HG03439 (cell line): ENCODE data around the gene ALPK3.

Experiments used
- ATAC-seq: cut with Tn5 transposase; IDR thresholded peaks from one replicate; pipeline ENCODE4 v1.9.1; 2021; ENCODE audit warnings: mild to moderate bottlenecking, moderate library complexity; ENCODE audit not compliant: unreplicated experiment

Gene ALPK3, protein sequence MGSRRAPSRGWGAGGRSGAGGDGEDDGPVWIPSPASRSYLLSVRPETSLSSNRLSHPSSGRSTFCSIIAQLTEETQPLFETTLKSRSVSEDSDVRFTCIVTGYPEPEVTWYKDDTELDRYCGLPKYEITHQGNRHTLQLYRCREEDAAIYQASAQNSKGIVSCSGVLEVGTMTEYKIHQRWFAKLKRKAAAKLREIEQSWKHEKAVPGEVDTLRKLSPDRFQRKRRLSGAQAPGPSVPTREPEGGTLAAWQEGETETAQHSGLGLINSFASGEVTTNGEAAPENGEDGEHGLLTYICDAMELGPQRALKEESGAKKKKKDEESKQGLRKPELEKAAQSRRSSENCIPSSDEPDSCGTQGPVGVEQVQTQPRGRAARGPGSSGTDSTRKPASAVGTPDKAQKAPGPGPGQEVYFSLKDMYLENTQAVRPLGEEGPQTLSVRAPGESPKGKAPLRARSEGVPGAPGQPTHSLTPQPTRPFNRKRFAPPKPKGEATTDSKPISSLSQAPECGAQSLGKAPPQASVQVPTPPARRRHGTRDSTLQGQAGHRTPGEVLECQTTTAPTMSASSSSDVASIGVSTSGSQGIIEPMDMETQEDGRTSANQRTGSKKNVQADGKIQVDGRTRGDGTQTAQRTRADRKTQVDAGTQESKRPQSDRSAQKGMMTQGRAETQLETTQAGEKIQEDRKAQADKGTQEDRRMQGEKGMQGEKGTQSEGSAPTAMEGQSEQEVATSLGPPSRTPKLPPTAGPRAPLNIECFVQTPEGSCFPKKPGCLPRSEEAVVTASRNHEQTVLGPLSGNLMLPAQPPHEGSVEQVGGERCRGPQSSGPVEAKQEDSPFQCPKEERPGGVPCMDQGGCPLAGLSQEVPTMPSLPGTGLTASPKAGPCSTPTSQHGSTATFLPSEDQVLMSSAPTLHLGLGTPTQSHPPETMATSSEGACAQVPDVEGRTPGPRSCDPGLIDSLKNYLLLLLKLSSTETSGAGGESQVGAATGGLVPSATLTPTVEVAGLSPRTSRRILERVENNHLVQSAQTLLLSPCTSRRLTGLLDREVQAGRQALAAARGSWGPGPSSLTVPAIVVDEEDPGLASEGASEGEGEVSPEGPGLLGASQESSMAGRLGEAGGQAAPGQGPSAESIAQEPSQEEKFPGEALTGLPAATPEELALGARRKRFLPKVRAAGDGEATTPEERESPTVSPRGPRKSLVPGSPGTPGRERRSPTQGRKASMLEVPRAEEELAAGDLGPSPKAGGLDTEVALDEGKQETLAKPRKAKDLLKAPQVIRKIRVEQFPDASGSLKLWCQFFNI (N-terminal part only)

GRCh38 chr15:84816694-84817465 is at the start of gene ALPK3:
TSS of gene ALPK3 (plus strand) at chr15:84817356. CDS start at chr15:84817453, 97 bp downstream.
- ATAC-seq: no peak

- no peak for ATAC-seq
Measured at GRCh38 chr15:84772031-84772430, 45.1 kb upstream of the ALPK3 start.

DNA sequence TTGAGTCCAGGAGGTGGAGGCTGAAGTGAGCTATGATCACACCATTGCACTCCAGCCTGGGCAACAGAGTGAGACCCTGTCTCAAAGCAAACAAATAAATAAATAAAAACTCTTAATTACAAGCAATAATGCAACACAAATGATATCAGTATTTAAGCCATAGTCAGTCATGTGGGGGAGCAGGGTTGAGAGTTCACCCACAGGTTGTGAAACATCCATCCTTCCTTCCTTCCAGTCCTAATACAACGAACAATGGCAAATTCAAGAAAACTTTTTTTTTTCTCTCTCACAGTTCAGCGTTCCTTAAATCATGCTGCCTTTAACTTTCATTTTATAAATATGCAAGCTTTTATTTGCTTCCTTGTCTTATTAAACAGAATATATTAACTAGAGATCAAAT is 44.7 kb upstream of the ALPK3 start:
- ATAC-seq: no peak

DNA sequence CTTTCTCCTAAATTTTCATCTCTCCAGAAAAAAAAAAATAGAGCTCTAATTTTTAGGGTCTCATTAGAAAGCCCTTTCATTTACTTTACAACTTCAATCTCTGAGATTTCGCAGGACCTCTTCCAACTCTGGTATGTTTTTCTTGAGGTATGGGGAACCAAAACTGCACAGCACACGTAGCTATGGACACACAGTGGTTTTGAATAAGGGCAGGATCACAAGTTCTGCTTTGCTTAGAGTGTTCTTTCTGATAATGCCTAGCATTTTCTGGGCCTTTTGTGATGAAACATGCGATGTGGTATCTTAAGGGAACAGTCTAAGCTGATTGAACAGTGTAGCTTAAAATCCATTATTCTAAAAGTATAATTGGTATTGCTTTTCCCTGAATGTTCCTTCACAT is 43.4 kb upstream of the ALPK3 start:
- ATAC-seq: no peak

- no peak for ATAC-seq
Measured at GRCh38 chr15:84775867-84776449, 41.2 kb upstream of the ALPK3 start.

- no peak for ATAC-seq
Measured at GRCh38 chr15:84778194-84778593, 39.0 kb upstream of the ALPK3 start.

- ATAC-seq: no peak
Measured at GRCh38 chr15:84780492-84780891, 36.7 kb upstream of the ALPK3 start.

GRCh38 chr15:84781495-84781894 is 35.7 kb upstream of the ALPK3 start:
- no peak for ATAC-seq

- no peak for ATAC-seq
Measured at GRCh38 chr15:84782346-84782745, 34.8 kb upstream of the ALPK3 start.

- ATAC-seq: no peak
Measured at GRCh38 chr15:84783493-84784251, 33.5 kb upstream of the ALPK3 start.

DNA sequence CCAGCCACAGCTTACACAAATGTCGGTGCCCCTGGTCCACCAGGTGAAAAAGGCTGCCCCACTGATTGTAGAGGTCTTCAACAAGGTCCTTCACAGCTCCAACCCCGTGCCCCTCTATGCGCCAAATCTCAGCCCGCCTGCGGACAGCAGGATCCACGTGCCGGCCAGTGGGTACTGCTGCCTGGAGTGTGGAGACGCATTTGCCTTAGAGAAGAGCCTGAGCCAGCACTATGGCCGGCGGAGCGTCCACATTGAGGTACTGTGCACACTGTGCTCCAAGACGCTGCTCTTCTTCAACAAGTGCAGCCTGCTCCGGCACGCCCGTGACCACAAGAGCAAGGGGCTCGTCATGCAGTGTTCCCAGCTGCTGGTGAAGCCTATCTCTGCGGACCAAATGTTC is 32.9 kb upstream of the ALPK3 start:
- no peak for ATAC-seq

DNA sequence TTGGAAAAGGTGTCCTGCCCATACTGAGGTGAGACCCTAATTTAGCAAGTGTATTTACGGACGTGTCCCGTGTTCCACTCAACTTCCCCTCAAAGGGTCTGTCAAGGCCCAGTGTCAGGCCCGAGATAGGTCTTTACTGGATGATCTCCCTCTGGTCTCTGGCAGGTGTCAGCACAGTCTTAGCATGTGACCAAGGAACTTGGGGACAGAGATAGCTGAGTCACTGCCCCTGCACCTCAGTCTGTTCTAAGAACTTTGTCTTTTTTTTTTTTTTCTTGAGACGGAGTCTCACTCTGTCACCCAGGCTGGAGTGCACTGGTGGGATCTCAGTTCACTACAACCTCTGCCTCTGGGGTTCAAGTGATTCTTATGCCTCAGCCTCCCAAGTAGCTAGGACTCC is 32.1 kb upstream of the ALPK3 start:
- ATAC-seq: no peak

GRCh38 chr15:84788500-84788899 is 28.7 kb upstream of the ALPK3 start:
- ATAC-seq: no peak

GRCh38 chr15:84789762-84790161 is 27.4 kb upstream of the ALPK3 start:
- ATAC-seq: no peak

DNA sequence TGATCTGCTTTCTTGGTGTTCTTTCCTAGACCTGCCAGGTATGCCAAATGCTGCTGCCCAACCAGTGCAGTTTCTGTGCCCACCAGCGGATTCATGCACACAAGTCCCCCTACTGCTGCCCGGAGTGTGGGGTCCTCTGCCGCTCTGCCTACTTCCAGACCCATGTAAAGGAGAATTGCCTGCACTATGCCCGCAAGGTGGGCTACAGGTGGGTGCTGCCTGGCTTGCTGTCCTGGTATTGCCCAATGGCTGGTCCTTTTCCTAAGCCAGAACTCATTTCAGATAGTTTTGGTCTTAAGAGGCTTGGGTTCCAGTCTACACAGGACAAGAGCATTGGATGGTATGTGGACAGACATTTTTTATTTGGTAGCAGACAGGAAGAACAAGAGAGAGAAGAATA is 26.5 kb upstream of the ALPK3 start:
- ATAC-seq: no peak

- no peak for ATAC-seq
Measured at GRCh38 chr15:84791763-84792162, 25.4 kb upstream of the ALPK3 start.

DNA sequence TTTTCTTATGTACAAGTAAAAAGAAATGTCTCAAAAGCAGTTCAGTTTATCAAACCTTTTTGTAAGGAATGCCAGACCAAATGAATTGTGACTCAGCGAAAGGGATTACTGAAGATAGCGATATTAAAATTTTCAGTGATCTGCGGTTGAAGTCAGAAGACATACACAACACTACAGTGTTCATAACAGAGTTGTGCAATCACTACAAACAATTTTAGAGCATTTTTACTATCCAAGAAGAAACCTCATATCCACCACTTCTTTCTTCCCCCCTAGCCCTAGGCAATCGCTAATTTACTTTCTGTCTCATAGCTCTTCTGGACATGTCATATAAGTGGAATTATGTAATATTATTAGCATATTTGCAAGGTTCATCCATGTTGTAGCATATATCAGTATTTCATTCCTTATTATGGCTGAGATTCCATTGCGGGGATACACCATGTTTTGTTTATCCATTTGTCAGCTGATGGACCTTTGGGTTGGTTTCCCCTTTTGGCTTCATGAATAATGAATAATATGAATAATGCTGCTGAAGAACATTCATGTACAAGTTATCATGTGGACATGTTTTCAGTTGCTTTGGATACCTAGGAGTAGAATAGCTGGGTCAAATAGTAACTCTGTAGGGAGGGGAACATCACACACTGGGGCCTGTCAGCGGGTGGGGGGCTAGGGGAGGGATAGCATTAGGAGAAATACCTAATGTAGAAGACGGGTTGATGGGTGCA is 23.6 kb upstream of the ALPK3 start:
- no peak for ATAC-seq

DNA sequence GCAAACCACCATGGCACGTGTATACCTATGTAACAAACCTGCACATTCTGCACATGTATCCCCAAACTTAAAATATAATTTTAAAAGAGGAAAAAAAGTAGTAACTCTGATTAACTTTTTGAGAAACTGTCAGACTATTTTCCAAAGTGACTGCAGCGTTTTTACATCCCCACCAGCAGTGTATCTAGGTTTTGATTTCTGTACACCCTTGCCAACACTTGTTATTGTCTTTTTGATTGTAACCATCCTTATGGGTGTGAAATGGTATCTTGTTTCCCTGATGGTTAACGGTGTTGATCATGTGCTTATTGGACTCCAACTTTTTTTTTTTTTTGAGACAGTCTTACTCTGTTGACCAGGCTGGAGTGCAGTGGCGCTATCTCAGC is 23.0 kb upstream of the ALPK3 start:
- ATAC-seq: no peak

- ATAC-seq: no peak
Measured at GRCh38 chr15:84795186-84795585, 22.0 kb upstream of the ALPK3 start.
